Trophoblast cell (in vitro differentiated cells and primary cell): ENCODE measurements around the gene CA12.

ENCODE experiments used
- DNase-seq, 2 donors: peaks; one replicate each; pipeline ENCODE4 v3.0.0-alpha.2; 2016
- H2AFZ ChIP-seq: 2 replicates; pipeline ENCODE4 v1.6.1; 2013; ENCODE audit warnings: low read length, moderate library complexity, mild to moderate bottlenecking; ENCODE audit not compliant: insufficient read depth, poor library complexity
- H2AK5ac ChIP-seq: 2 replicates; pipeline ENCODE4 v1.6.1; 2013; ENCODE audit warnings: mild to moderate bottlenecking, low read length
- H2BK120ac ChIP-seq: 2 replicates; pipeline ENCODE4 v1.6.1; 2013; ENCODE audit warnings: low read length, mild to moderate bottlenecking, moderate library complexity; ENCODE audit not compliant: insufficient read depth, poor library complexity
- H2BK12ac ChIP-seq: 2 replicates; pipeline ENCODE4 v1.6.1; 2013; ENCODE audit warnings: mild to moderate bottlenecking, low read length, moderate library complexity
- H2BK5ac ChIP-seq: 2 replicates; pipeline ENCODE4 v1.6.1; 2013; ENCODE audit warnings: low read length, low read depth, moderate library complexity, mild to moderate bottlenecking; ENCODE audit not compliant: poor library complexity
- H3K14ac ChIP-seq: 2 replicates; pipeline ENCODE4 v1.6.1; 2013; ENCODE audit warnings: mild to moderate bottlenecking, low read length
- H3K18ac ChIP-seq: 2 replicates; pipeline ENCODE4 v1.6.1; 2013; ENCODE audit warnings: mild to moderate bottlenecking, low read length
- H3K23ac ChIP-seq: 2 replicates; pipeline ENCODE4 v1.6.1; 2013; ENCODE audit warnings: low read length
- H3K27ac ChIP-seq: 2 replicates; pipeline ENCODE4 v1.5.1; 2013; ENCODE audit warnings: low read depth, mild to moderate bottlenecking, inconsistent platforms, low read length, moderate library complexity
- H3K27me3 ChIP-seq: 2 replicates; pipeline ENCODE4 v1.6.1; 2013; ENCODE audit warnings: inconsistent platforms, mild to moderate bottlenecking, low read length, moderate library complexity; ENCODE audit not compliant: insufficient read depth
- H3K36me3 ChIP-seq, 2 experiments: 1 replicate in 1 of 2; 2 replicates in 1 of 2; pipeline ENCODE4 v1.6.1; 2013; ENCODE audit warnings: low read length in 2 of 2, mild to moderate bottlenecking in 2 of 2, moderate library complexity in 1 of 2; ENCODE audit not compliant: insufficient read depth in 2 of 2, control insufficient read depth in 1 of 2
- H3K4ac ChIP-seq: 2 replicates; pipeline ENCODE4 v1.6.1; 2013; ENCODE audit warnings: low read depth, mild to moderate bottlenecking, low read length, moderate library complexity
- H3K4me1 ChIP-seq, 2 experiments: 1 replicate in 1 of 2; 2 replicates in 1 of 2; pipeline ENCODE4 v1.6.1; 2013; ENCODE audit warnings: low read length in 2 of 2, mild to moderate bottlenecking in 2 of 2, moderate library complexity in 1 of 2; ENCODE audit not compliant: insufficient read depth in 2 of 2, control insufficient read depth in 1 of 2
- H3K4me2 ChIP-seq: 2 replicates; pipeline ENCODE4 v1.6.1; 2013; ENCODE audit warnings: inconsistent platforms, mild to moderate bottlenecking, low read length, moderate library complexity
- H3K4me3 ChIP-seq: 2 replicates; pipeline ENCODE4 v1.5.1; 2013; ENCODE audit warnings: mild to moderate bottlenecking, low read depth, low read length, inconsistent platforms
- H3K79me1 ChIP-seq: one replicate; pipeline ENCODE4 v1.6.1; 2013; ENCODE audit warnings: low read length
- H3K79me2 ChIP-seq: 2 replicates; pipeline ENCODE4 v1.6.1; 2013; ENCODE audit warnings: low read length, mild to moderate bottlenecking; ENCODE audit not compliant: control insufficient read depth, insufficient read depth, poor library complexity
- H3K9ac ChIP-seq: 2 replicates; pipeline ENCODE4 v1.6.1; 2013; ENCODE audit warnings: mild to moderate bottlenecking, low read length
- H3K9me3 ChIP-seq: 2 replicates; pipeline ENCODE4 v1.6.1; 2013; ENCODE audit warnings: low read depth, mild to moderate bottlenecking, control low read depth, inconsistent platforms, low read length; ENCODE audit not compliant: insufficient read depth
- H4K12ac ChIP-seq: 2 replicates; pipeline ENCODE4 v1.6.1; 2013; ENCODE audit warnings: low read depth, mild to moderate bottlenecking, low read length, moderate library complexity
- H4K8ac ChIP-seq: 2 replicates; pipeline ENCODE4 v1.6.1; 2013; ENCODE audit warnings: low read depth, mild to moderate bottlenecking, low read length, moderate library complexity
- H4K91ac ChIP-seq: one replicate; pipeline ENCODE4 v1.6.1; 2013; ENCODE audit warnings: low read depth, mild to moderate bottlenecking, low read length, moderate library complexity
- WGBS: extraction: QIAGEN DNeasy Blood & Tissue Kit; methylation state at CpG from one replicate; pipeline ENCODE4 v1.1.7; 2013; ENCODE audit warnings: missing lambda C conversion rate; ENCODE audit not compliant: insufficient read length, insufficient coverage; ENCODE audit errors: extremely low coverage; 5-methylcytosine and 5-hydroxymethylcytosine counted together

CA12 gene

DNA sequence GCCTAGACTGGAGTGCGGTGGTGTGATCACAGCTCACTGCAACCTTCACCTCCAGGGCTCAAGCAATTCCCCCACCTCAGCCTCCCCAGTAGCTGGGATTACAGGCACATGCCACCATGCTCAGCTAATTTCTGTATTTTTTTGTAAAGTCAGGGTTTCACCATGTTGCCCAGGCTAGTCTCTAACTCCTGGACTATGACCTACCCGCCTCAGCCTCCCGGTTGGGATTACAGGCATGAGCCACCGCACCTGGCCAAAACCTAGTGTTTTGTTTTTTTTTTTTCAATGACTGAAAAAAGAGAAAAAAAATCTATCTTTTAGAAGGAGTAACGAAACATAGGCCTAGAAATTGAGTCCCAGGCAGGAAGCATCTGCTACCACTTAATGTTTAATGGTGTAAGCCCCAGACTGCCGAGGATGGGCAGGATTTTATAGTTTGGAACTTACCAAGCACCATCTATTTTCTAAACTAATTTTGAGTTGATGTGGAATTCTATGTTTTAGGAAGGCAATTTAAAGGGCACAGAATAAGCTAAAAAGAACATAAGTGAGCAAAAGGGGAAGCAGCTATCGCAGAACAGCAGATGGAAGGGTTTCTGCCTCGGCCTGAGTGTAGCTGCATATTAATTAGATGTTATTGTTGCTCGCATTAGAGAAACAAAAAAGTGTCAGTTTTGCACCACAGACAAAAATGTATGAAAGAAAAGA, 24.2 kb upstream of the CA12 start:
- Histone ChIP-seq H2AFZ (no peak overlapping the region), H4K91ac (no peak overlapping the region), H3K27ac (no peak overlapping the region), H3K36me3 (no peaks in the 10 kb centered on the region), H3K4me1 (no peaks in the 10 kb centered on the region), H2BK5ac (no peak overlapping the region), H2BK12ac (no peak overlapping the region), H3K4me3 (no peak overlapping the region), H3K79me2 (no peaks in the 10 kb centered on the region), H3K9me3 (no peaks in the 10 kb centered on the region), H3K4ac (no peak overlapping the region), H3K18ac (no peak overlapping the region), H3K14ac (no peak overlapping the region), H2AK5ac (no peak overlapping the region), H3K4me2 (no peak overlapping the region), H2BK120ac (no peak overlapping the region), H3K23ac (no peak overlapping the region), H3K79me1 (no peaks in the 10 kb centered on the region), H4K8ac (no peak overlapping the region), H3K9ac (no peak overlapping the region), H3K27me3 (no peaks in the 10 kb centered on the region), H4K12ac (no peak overlapping the region)
- no CpG with 5 or more reads among the region's 9 CpGs for WGBS
- DNase-seq, result no peak

DNA sequence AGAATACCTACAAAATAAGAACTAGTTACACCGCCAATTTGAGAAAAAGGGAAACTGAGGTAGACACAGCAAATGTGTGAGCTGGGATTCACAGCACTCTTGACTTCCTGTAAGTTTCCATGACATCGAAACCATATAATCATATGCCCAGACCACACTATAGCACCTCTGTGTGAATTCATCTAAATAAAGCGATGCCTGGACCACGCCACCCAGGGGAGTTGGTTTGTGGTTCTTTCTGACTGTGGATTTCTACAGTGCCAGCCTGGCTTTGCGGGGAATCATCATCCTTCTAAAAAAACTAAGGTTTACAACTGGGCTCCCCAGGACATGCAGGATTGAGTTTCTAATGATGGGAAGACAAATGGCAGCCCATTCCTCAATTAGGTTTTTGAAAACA, 23.5 kb upstream of the CA12 start:
- Histone ChIP-seq H4K12ac (no peak overlapping the region), H3K4me3 (no peak overlapping the region), H3K9me3 (no peaks in the 10 kb centered on the region), H3K14ac (no peak overlapping the region), H3K36me3 (no peaks in the 10 kb centered on the region), H3K18ac (no peak overlapping the region), H3K4me1 (no peaks in the 10 kb centered on the region), H2BK5ac (no peak overlapping the region), H2AFZ (no peak overlapping the region), H4K8ac (no peak overlapping the region), H3K79me2 (no peaks in the 10 kb centered on the region), H3K79me1 (no peaks in the 10 kb centered on the region), H3K27ac (no peak overlapping the region), H2AK5ac (no peak overlapping the region), H4K91ac (no peak overlapping the region), H3K23ac (no peak overlapping the region), H2BK12ac (no peak overlapping the region), H3K9ac (no peak overlapping the region), H3K4me2 (no peak overlapping the region), H3K4ac (no peak overlapping the region), H3K27me3 (no peaks in the 10 kb centered on the region), H2BK120ac (no peak overlapping the region)
- no peak for DNase-seq
- no CpG with 5 or more reads among the region's 5 CpGs for WGBS

DNA sequence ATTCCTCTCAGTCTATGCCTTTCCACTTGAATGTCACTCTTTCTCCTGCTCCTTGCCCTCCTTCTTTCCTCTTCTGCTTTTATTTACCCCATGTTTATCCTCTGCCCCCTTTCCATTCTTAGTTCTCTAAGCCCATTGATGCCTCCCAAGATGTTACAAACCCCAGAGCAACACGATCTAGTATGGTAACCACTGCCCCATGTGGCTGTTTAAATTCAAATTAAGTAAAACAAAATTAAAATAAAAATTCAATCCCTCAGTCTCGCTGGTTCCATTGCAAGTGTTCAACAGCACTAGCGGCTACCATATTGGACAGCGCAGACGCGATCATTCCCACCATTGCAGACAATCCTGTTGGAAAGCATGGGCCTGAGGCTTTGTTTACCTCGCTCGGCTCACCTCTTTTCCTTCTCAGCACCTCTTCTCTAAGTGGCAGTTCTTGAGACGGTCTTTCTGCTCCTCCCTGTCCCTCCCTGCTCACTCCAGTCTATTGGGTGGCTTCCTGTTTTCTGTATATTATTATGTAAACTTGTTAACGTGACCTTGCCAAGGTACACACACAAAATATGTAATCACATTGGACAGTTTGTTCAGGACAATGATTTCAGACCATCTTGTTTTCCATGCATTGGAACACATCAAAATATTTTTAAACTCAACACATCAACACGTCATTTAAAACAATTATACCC, 21.8 kb upstream of the CA12 start:
- DNase-seq, result no peak
- H4K8ac ChIP-seq, result no peak overlapping the region

DNA sequence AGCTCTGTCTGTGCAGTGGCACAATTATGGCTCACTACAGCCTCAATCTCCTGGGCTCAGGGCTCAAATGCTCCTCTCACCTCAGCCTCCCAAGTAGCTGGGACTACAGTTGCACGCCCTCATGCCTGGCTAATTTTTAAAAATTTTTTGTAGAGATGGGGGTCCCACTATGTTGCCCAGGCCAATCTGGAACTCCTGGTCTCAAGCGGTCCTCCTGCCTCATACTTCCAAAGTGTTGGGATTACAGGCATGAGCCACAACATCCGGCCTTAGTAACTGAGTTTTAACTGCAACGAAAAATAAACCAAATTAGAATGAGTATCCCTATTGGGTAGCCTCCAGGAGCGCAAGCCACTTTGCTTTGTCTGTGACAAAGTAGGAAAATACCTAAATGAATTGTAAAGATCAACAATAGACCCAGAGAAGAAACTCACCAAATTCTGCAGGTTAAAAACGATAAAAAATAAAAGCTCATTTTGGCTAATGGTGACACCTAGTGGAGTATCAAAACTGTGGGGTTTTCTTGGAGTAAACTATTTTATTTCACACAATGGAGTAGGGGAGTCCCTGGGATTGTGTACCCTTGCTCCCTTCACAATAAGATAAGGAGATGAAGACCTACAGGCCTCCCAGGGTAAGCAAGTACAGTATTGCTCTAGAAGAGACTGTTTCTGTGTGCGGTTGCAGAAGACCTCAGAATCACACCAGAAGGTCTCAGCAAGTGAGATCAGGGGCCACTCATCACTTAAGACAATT, 21.0 kb upstream of the CA12 start:
- no peaks in the 10 kb centered on the region for H3K4me1 ChIP-seq
- no peak overlapping the region for H4K91ac ChIP-seq
- H3K4me2 ChIP-seq, result no peak overlapping the region
- H4K8ac ChIP-seq, result no peak overlapping the region
- H3K23ac ChIP-seq, result no peak overlapping the region
- no peak overlapping the region for H2BK120ac ChIP-seq
- H2AK5ac ChIP-seq, result no peak overlapping the region
- no peak overlapping the region for H2BK12ac ChIP-seq
- peak in 1 of 2 donors; percentile 65 for DNase-seq
- H3K14ac ChIP-seq, result no peak overlapping the region
- no peak overlapping the region for H4K12ac ChIP-seq
- no peak overlapping the region for H3K27ac ChIP-seq
- no peaks in the 10 kb centered on the region for H3K9me3 ChIP-seq
- no peak overlapping the region for H2BK5ac ChIP-seq
- WGBS, result no CpG with 5 or more reads among the region's 7 CpGs
- no peaks in the 10 kb centered on the region for H3K36me3 ChIP-seq
- no peaks in the 10 kb centered on the region for H3K79me2 ChIP-seq
- no peak overlapping the region for H2AFZ ChIP-seq
- no peaks in the 10 kb centered on the region for H3K79me1 ChIP-seq
- H3K4ac ChIP-seq, result no peak overlapping the region
- no peak overlapping the region for H3K9ac ChIP-seq
- no peak overlapping the region for H3K18ac ChIP-seq
- H3K4me3 ChIP-seq, result no peak overlapping the region
- H3K27me3 ChIP-seq, result no peaks in the 10 kb centered on the region

More for the DNA sequence above, 21.8 kb upstream of the CA12 start:
- Histone ChIP-seq H3K79me2 (no peaks in the 10 kb centered on the region), H3K79me1 (no peaks in the 10 kb centered on the region), H3K18ac (no peak overlapping the region), H3K27me3 (no peaks in the 10 kb centered on the region), H3K4me3 (no peak overlapping the region), H3K14ac (no peak overlapping the region), H3K4ac (no peak overlapping the region), H3K4me1 (no peaks in the 10 kb centered on the region), H3K4me2 (no peak overlapping the region), H2AK5ac (no peak overlapping the region), H3K9me3 (no peaks in the 10 kb centered on the region), H2AFZ (no peak overlapping the region), H3K36me3 (no peaks in the 10 kb centered on the region), H2BK12ac (no peak overlapping the region), H2BK120ac (no peak overlapping the region), H3K9ac (no peak overlapping the region), H3K27ac (no peak overlapping the region), H2BK5ac (no peak overlapping the region), H4K12ac (no peak overlapping the region), H4K91ac (no peak overlapping the region), H3K23ac (no peak overlapping the region)
- WGBS, result 100% methylated on average over 1 of the region's 11 CpGs
